GM12891 (cell line): Measurements from ENCODE around the gene KDR.

Experiments
- PAX5 ChIP-seq: IDR thresholded peaks from 2 replicates; pipeline ENCODE4 v1.6.1; 2011; ENCODE audit warnings: low read length, moderate library complexity, mild to moderate bottlenecking; ENCODE audit not compliant: insufficient read depth, severe bottlenecking
- POLR2A ChIP-seq: IDR thresholded peaks from 2 replicates; pipeline ENCODE4 v1.6.1; 2011; ENCODE audit warnings: low read depth, low read length, control low read depth
- POLR2AphosphoS5 ChIP-seq: IDR thresholded peaks from 2 replicates; pipeline ENCODE4 v1.6.1; 2011; ENCODE audit warnings: low read depth, low read length, control low read depth
- POU2F2 ChIP-seq: IDR thresholded peaks from 2 replicates; pipeline ENCODE4 v1.6.1; 2011; ENCODE audit warnings: low read depth, mild to moderate bottlenecking, control low read depth, low read length, moderate library complexity
- SPI1 ChIP-seq: IDR thresholded peaks from 2 replicates; pipeline ENCODE4 v1.6.1; 2011; ENCODE audit warnings: low read depth, low read length, control low read depth
- TAF1 ChIP-seq: IDR thresholded peaks from 2 replicates; pipeline ENCODE4 v1.6.1; 2011; ENCODE audit warnings: low read depth, low read length, control low read depth

DNA sequence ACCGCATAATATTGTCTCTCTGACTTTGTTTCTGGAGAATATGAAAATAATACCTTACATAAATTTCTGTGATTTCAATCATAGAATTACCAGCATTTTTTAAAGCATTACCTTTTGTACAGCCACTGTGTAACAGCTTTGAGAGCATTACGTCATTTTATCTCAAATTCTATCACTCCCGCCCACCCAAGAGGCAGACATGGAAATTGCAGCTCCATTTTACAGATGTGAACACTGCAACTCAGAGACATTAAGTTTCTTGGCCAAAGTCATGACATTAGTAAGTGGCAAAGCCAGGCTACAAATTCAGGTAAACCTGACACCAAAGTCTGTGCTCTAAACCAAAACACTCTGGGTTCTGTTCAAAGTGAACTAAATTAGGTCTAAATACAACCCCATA is 33.6 kb upstream of the KDR start:
- no peak for TF ChIP-seq TAF1
- no peak for TF ChIP-seq POLR2A
- TF ChIP-seq PAX5: no peak
- TF ChIP-seq POLR2AphosphoS5: no peak
- TF ChIP-seq SPI1: no peak
- no peak for TF ChIP-seq POU2F2
